HEK293T (cell line): ENCODE measurements around the gene FOXD4L1.
"Not testable (repeated sequence)": the region's sequence is repeated elsewhere in the genome, so short reads cannot be mapped to it uniquely, and the experiment has no call there.

Experiments
- ARNT ChIP-seq: fragments of 450-650 bp; IDR thresholded peaks from 2 replicates; pipeline ENCODE4 v1.6.1; 2017; ENCODE audit warnings: mild to moderate bottlenecking
- ELF4 ChIP-seq: fragments of 450-650 bp; IDR thresholded peaks from 2 replicates; pipeline ENCODE4 v1.6.1; 2017; ENCODE audit warnings: antibody characterized with exemption
- FOXA1 ChIP-seq: fragments of 450-650 bp; IDR thresholded peaks from 2 replicates; pipeline ENCODE4 v1.6.1; 2016; ENCODE audit warnings: mild to moderate bottlenecking
- FOXK2 ChIP-seq: fragments of 450-650 bp; IDR thresholded peaks from 2 replicates; pipeline ENCODE4 v1.6.1; 2016; ENCODE audit warnings: mild to moderate bottlenecking
- FOXM1 ChIP-seq: fragments of 450-650 bp; IDR thresholded peaks from 2 replicates; pipeline ENCODE4 v1.6.1; 2017; ENCODE audit warnings: mild to moderate bottlenecking, borderline replicate concordance
- HDGF ChIP-seq: fragments of 450-650 bp; IDR thresholded peaks from 2 replicates; pipeline ENCODE4 v1.6.1; 2017; ENCODE audit warnings: antibody characterized with exemption, borderline replicate concordance
- L3MBTL2 ChIP-seq: fragments of 450-650 bp; conservative IDR thresholded peaks from 2 replicates; pipeline ENCODE4 v1.6.1; 2016; ENCODE audit warnings: mild to moderate bottlenecking
- LEF1 ChIP-seq: fragments of 450-650 bp; IDR thresholded peaks from 2 replicates; pipeline ENCODE4 v1.6.1; 2017; ENCODE audit warnings: mild to moderate bottlenecking, borderline replicate concordance
- NFRKB ChIP-seq: fragments of 450-650 bp; IDR thresholded peaks from 2 replicates; pipeline ENCODE4 v1.6.1; 2016; ENCODE audit warnings: mild to moderate bottlenecking, moderate library complexity
- SP1 ChIP-seq: fragments of 450-650 bp; IDR thresholded peaks from 2 replicates; pipeline ENCODE4 v1.6.1; 2017
- SUZ12 ChIP-seq: fragments of 450-650 bp; IDR thresholded peaks from 2 replicates; pipeline ENCODE4 v1.6.1; 2016; ENCODE audit warnings: mild to moderate bottlenecking
- TARDBP ChIP-seq: fragments of 450-650 bp; IDR thresholded peaks from 2 replicates; pipeline ENCODE4 v1.6.1; 2016
- ZNF384 ChIP-seq: fragments of 450-650 bp; IDR thresholded peaks from 2 replicates; pipeline ENCODE4 v1.6.1; 2016

DNA sequence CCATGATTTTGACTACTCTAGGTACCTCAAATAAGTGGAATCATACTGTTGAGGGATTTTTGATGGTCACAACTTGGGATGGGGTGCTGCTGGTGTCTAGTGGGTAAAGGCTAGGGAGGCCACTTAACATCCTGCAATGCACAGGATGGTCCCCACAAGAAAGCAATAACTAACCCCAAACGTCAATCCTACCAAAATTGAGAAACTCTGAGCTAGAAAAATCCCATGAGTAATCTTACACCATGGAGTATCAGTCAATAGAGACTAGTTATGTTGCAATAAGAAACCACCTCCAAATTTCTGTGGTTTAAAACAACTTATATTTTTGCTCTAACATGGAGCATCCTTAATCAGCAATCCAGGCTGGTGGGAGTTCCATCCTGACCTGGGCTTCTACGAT lies 18.6 kb downstream of the FOXD4L1 start:
- not testable (repeated sequence) for TF ChIP-seq ARNT, NFRKB, SP1, SUZ12, TARDBP, FOXM1, HDGF, FOXK2, LEF1, ELF4, FOXA1, ZNF384, L3MBTL2
